ENCODE results near the gene LRBA. TPM values are rescaled to one million over a fixed set of nuclear protein-coding genes. Genes with fewer than 3 reads are reported as not detected.

The LRBA gene
- total and polyA plus RNA-seq, 3 donors from 2014 or later = 24.6 to 61.1 (median 60.8) TPM

GRCh38 chr4:150236626-150237025, 778.5 kb downstream of the LRBA start:
- no peaks in the 10 kb centered on the region for H3K9me3 ChIP-seq
- H3K27ac ChIP-seq = no peak overlapping the region
- H3K36me3 ChIP-seq (ENCODE audit: low read depth, missing control alignments) = no peaks in the 10 kb centered on the region
- no peaks in the 10 kb centered on the region for H3K4me1 ChIP-seq
- DNase-seq = no peak
- intact Hi-C loops (cut with DNase I; ENCODE audit: low total_unique reads) = no loop called here
- H3K4me3 ChIP-seq = no peak overlapping the region
- H3K27me3 ChIP-seq = no peaks in the 10 kb centered on the region
- TF ChIP-seq CTCF (IDR thresholded peaks at IDR 0.05) (no peak), POLR2A (IDR thresholded peaks at IDR 0.05) (no peak)

- Histone ChIP-seq H3K27ac (no peak overlapping the region), H3K9me3 (no peaks in the 10 kb centered on the region), H3K36me3 (ENCODE audit: low read depth, missing control alignments) (no peaks in the 10 kb centered on the region), H3K4me3 (no peak overlapping the region), H3K27me3 (no peaks in the 10 kb centered on the region), H3K4me1 (no peaks in the 10 kb centered on the region)
- no peak for TF ChIP-seq POLR2A (IDR thresholded peaks at IDR 0.05)
- no peak for TF ChIP-seq CTCF (IDR thresholded peaks at IDR 0.05)
- intact Hi-C loops (cut with DNase I; ENCODE audit: low total_unique reads) = no loop called here
- WGBS, 2 donors = 61 to 78% methylated on average over 6 of the region's 6 CpGs
- DNase-seq = no peak
Measured at GRCh38 chr4:150235808-150236271, 779.2 kb downstream of the LRBA start.

GRCh38 chr4:150235317-150235716, 779.8 kb downstream of the LRBA start:
- H3K27ac ChIP-seq = no peak overlapping the region
- intact Hi-C loops (cut with DNase I; ENCODE audit: low total_unique reads) = no loop called here

GRCh38 chr4:150234246-150234645, 780.8 kb downstream of the LRBA start:
- TF ChIP-seq CTCF (IDR thresholded peaks at IDR 0.05) = no peak
- no peak for TF ChIP-seq POLR2A (IDR thresholded peaks at IDR 0.05)
- H3K9me3 ChIP-seq = no peaks in the 10 kb centered on the region
- H3K36me3 ChIP-seq (ENCODE audit: low read depth, missing control alignments) = no peaks in the 10 kb centered on the region
- H3K27me3 ChIP-seq = no peaks in the 10 kb centered on the region
- H3K27ac ChIP-seq = no peak overlapping the region
- H3K4me3 ChIP-seq = no peak overlapping the region
- no peak for DNase-seq
- intact Hi-C loops (cut with DNase I; ENCODE audit: low total_unique reads) = no loop called here
- H3K4me1 ChIP-seq = no peaks in the 10 kb centered on the region
- 96% methylated on average over 5 of the region's 5 CpGs for WGBS, 2 donors

More at GRCh38 chr4:150235317-150235716, 779.8 kb downstream of the LRBA start:
- DNase-seq = no peak
- Histone ChIP-seq H3K4me3 (no peak overlapping the region), H3K36me3 (ENCODE audit: low read depth, missing control alignments) (no peaks in the 10 kb centered on the region), H3K9me3 (no peaks in the 10 kb centered on the region), H3K27me3 (no peaks in the 10 kb centered on the region), H3K4me1 (no peaks in the 10 kb centered on the region)
- TF ChIP-seq POLR2A (IDR thresholded peaks at IDR 0.05) (no peak), CTCF (IDR thresholded peaks at IDR 0.05) (no peak)
- WGBS, 2 donors = 87 to 90% methylated on average over 5 of the region's 5 CpGs

- Histone ChIP-seq H3K27me3 (no peaks in the 10 kb centered on the region), H3K36me3 (ENCODE audit: low read depth, missing control alignments) (no peaks in the 10 kb centered on the region), H3K27ac (no peak overlapping the region), H3K4me3 (no peak overlapping the region), H3K4me1 (no peaks in the 10 kb centered on the region), H3K9me3 (no peaks in the 10 kb centered on the region)
- DNase-seq = no peak
- intact Hi-C loops (cut with DNase I; ENCODE audit: low total_unique reads) = no loop called here
- WGBS, 2 donors = 67 to 69% methylated on average over 6 of the region's 6 CpGs
- no peak for TF ChIP-seq CTCF (IDR thresholded peaks at IDR 0.05)
- no peak for TF ChIP-seq POLR2A (IDR thresholded peaks at IDR 0.05)
Measured at GRCh38 chr4:150232029-150232428, 783.1 kb downstream of the LRBA start.

All from testis (tissue), 3 donors.